Neural cell (in vitro differentiated cells): Measurements from ENCODE around the gene KLK11. TPM values are rescaled to one million over a fixed set of nuclear protein-coding genes. Genes with fewer than 3 reads are reported as not detected.

ENCODE experiments used
- H2AFZ ChIP-seq: fragments of 200-600, 300-800 bp; sonication (generic), shearing (Covaris generic); 2 replicates; pipeline ENCODE4 v1.6.0; 2014; ENCODE audit warnings: low read depth, mild to moderate bottlenecking, antibody characterized with exemption, low read length, moderate library complexity
- H3F3A ChIP-seq: fragments of 200-600 bp; shearing (Covaris generic); 2 replicates; pipeline ENCODE4 v1.6.1; 2016; ENCODE audit warnings: mild to moderate bottlenecking, moderate library complexity, mixed read lengths, antibody characterized with exemption, low read length; ENCODE audit not compliant: insufficient read depth, poor library complexity, severe bottlenecking
- H3K27ac ChIP-seq: fragments of 200-600, 300-800 bp; sonication (generic), shearing (Covaris generic); 2 replicates; pipeline ENCODE4 v1.5.1; 2014; ENCODE audit warnings: mild to moderate bottlenecking, low read length, moderate library complexity
- H3K27me3 ChIP-seq: fragments of 300-800, 200-600 bp; sonication (generic), shearing (Covaris generic); 2 replicates; pipeline ENCODE4 v1.6.0; 2014; ENCODE audit warnings: mild to moderate bottlenecking, low read depth, low read length, moderate library complexity; ENCODE audit not compliant: insufficient read depth
- H3K36me3 ChIP-seq: fragments of 300-800, 200-600 bp; sonication (generic), shearing (Covaris generic); 2 replicates; pipeline ENCODE4 v1.5.1; 2014; ENCODE audit warnings: mild to moderate bottlenecking, antibody characterized with exemption, low read length, moderate library complexity; ENCODE audit not compliant: insufficient read depth
- H3K4me2 ChIP-seq: fragments of 300-800, 200-600 bp; sonication (generic), shearing (Covaris generic); 2 replicates; pipeline ENCODE4 v1.6.0; 2014; ENCODE audit warnings: mild to moderate bottlenecking, low read length
- H3K4me3 ChIP-seq: fragments of 300-800, 200-600 bp; sonication (generic), shearing (Covaris generic); 2 replicates; pipeline ENCODE4 v1.5.1; 2014; ENCODE audit warnings: mild to moderate bottlenecking, low read length, moderate library complexity
- H3K79me2 ChIP-seq: fragments of 200-600 bp; shearing (Covaris generic); replicated peaks from 2 replicates; pipeline ENCODE4 v1.6.0; 2014; ENCODE audit warnings: mild to moderate bottlenecking, low read length, moderate library complexity; ENCODE audit not compliant: insufficient read depth
- H3K9ac ChIP-seq: fragments of 300-800, 200-600 bp; sonication (generic), shearing (Covaris generic); 2 replicates; pipeline ENCODE4 v1.6.1; 2016; ENCODE audit warnings: mild to moderate bottlenecking, low read length, mixed read lengths
- H3K9me2 ChIP-seq: fragments of 200-600 bp; shearing (Covaris generic); 2 replicates; pipeline ENCODE4 v1.6.1; 2016; ENCODE audit warnings: mild to moderate bottlenecking, low read length, mixed read lengths; ENCODE audit not compliant: insufficient read depth
- H3K9me3 ChIP-seq: fragments of 200-600, 300-800 bp; sonication (generic), shearing (Covaris generic); 2 replicates; pipeline ENCODE4 v1.6.1; 2016; ENCODE audit warnings: mild to moderate bottlenecking, mixed run types, low read length, moderate library complexity, mixed read lengths
- H4K20me1 ChIP-seq: fragments of 200-600 bp; shearing (Covaris generic); 2 replicates; pipeline ENCODE4 v1.6.1; 2016; ENCODE audit warnings: mild to moderate bottlenecking, mixed run types; ENCODE audit not compliant: insufficient read depth
- EP300 ChIP-seq: fragments of 450-650 bp; conservative IDR thresholded peaks from 2 replicates; pipeline ENCODE4 v1.6.1; 2014; ENCODE audit warnings: antibody characterized with exemption, mild to moderate bottlenecking, moderate library complexity; ENCODE audit not compliant: poor library complexity, severe bottlenecking
- EZH2 ChIP-seq: fragments of 200-600, 300-800 bp; shearing (Covaris generic), sonication (generic); IDR thresholded peaks from 2 replicates; pipeline ENCODE4 v1.6.1; 2014; ENCODE audit warnings: antibody characterized with exemption, low read length, borderline replicate concordance, mild to moderate bottlenecking; ENCODE audit not compliant: insufficient read depth, poor library complexity, severe bottlenecking
- MXI1 ChIP-seq: fragments of 450-650 bp; conservative IDR thresholded peaks from 2 replicates; pipeline ENCODE4 v1.6.1; 2014; ENCODE audit warnings: antibody characterized with exemption, mild to moderate bottlenecking; ENCODE audit not compliant: poor library complexity, severe bottlenecking
- POLR2AphosphoS5 ChIP-seq: IDR thresholded peaks from 2 replicates; pipeline ENCODE4 v1.6.1; 2012
- RAD21 ChIP-seq: fragments of 450-650 bp; conservative IDR thresholded peaks from 2 replicates; pipeline ENCODE4 v1.6.1; 2014; ENCODE audit warnings: antibody characterized with exemption, mild to moderate bottlenecking, moderate library complexity
- SMC3 ChIP-seq: fragments of 450-650 bp; conservative IDR thresholded peaks from 2 replicates; pipeline ENCODE4 v1.6.1; 2014; ENCODE audit warnings: antibody characterized with exemption, mild to moderate bottlenecking, moderate library complexity; ENCODE audit not compliant: poor library complexity
- TAF1 ChIP-seq: IDR thresholded peaks from 2 replicates; pipeline ENCODE4 v1.6.1; 2012; ENCODE audit warnings: low read depth
- polyA plus RNA-seq: library from polyadenylated mRNA; depleted of rRNA; stranded (reverse); fragments of >200 nt; gene quantifications from 2 replicates; pipeline ENCODE4 v1.2.3, GENCODE V29; 2014
- TF ChIP-seq, protein P1 (sequence below): fragments of 450-650 bp; IDR thresholded peaks from 2 replicates; pipeline ENCODE4 v1.5.1; 2014; ENCODE audit warnings: antibody characterized with exemption, mild to moderate bottlenecking, moderate library complexity; ENCODE audit not compliant: poor library complexity, severe bottlenecking
- TF ChIP-seq, protein P2 (sequence below): IDR thresholded peaks from 2 replicates; pipeline ENCODE4 v1.6.1; 2012; ENCODE audit warnings: borderline replicate concordance

Gene KLK11
- polyA plus RNA-seq, 1 donor from 2014 or later = not detected

DNA sequence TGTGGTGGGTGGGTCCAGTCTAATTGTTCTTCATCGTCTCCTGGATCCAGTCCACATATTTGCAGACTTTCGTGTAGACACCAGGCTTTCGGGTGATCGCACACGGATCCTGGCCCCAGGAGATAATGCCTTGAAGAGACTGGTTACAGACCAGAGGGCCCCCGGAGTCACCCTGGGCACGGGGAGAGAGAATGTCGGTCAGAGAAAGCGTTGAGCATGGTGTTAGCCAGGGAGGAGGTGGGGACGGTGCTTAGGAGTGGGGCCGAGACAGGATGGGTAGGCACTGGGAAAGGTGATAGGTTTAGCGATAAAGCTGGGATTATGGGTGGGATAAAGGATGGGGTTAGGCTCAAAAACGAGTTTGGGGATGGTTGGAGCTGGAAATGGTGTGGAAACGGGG, 3.9 kb downstream of the KLK11 start:
- no peaks in the 10 kb centered on the region for H4K20me1 ChIP-seq
- no peaks in the 10 kb centered on the region for H3K79me2 ChIP-seq
- no peak overlapping the region for H2AFZ ChIP-seq
- H3K27ac ChIP-seq = no peak overlapping the region
- H3K9me3 ChIP-seq = no peaks in the 10 kb centered on the region
- H3K4me3 ChIP-seq = no peak overlapping the region
- TF ChIP-seq SMC3 (no peak), RAD21 (no peak), EP300 (no peak), MXI1 (no peak), TAF1 (no peak), POLR2AphosphoS5 (no peak), EZH2 (no peak)
- TF ChIP-seq, protein P1, sequence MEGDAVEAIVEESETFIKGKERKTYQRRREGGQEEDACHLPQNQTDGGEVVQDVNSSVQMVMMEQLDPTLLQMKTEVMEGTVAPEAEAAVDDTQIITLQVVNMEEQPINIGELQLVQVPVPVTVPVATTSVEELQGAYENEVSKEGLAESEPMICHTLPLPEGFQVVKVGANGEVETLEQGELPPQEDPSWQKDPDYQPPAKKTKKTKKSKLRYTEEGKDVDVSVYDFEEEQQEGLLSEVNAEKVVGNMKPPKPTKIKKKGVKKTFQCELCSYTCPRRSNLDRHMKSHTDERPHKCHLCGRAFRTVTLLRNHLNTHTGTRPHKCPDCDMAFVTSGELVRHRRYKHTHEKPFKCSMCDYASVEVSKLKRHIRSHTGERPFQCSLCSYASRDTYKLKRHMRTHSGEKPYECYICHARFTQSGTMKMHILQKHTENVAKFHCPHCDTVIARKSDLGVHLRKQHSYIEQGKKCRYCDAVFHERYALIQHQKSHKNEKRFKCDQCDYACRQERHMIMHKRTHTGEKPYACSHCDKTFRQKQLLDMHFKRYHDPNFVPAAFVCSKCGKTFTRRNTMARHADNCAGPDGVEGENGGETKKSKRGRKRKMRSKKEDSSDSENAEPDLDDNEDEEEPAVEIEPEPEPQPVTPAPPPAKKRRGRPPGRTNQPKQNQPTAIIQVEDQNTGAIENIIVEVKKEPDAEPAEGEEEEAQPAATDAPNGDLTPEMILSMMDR = no peak
- TF ChIP-seq, protein P2, sequence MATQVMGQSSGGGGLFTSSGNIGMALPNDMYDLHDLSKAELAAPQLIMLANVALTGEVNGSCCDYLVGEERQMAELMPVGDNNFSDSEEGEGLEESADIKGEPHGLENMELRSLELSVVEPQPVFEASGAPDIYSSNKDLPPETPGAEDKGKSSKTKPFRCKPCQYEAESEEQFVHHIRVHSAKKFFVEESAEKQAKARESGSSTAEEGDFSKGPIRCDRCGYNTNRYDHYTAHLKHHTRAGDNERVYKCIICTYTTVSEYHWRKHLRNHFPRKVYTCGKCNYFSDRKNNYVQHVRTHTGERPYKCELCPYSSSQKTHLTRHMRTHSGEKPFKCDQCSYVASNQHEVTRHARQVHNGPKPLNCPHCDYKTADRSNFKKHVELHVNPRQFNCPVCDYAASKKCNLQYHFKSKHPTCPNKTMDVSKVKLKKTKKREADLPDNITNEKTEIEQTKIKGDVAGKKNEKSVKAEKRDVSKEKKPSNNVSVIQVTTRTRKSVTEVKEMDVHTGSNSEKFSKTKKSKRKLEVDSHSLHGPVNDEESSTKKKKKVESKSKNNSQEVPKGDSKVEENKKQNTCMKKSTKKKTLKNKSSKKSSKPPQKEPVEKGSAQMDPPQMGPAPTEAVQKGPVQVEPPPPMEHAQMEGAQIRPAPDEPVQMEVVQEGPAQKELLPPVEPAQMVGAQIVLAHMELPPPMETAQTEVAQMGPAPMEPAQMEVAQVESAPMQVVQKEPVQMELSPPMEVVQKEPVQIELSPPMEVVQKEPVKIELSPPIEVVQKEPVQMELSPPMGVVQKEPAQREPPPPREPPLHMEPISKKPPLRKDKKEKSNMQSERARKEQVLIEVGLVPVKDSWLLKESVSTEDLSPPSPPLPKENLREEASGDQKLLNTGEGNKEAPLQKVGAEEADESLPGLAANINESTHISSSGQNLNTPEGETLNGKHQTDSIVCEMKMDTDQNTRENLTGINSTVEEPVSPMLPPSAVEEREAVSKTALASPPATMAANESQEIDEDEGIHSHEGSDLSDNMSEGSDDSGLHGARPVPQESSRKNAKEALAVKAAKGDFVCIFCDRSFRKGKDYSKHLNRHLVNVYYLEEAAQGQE = no peak
- no peak overlapping the region for H3K4me2 ChIP-seq
- peaks cover 30% of the 10 kb centered on the region for H3K27me3 ChIP-seq
- no peaks in the 10 kb centered on the region for H3K9me2 ChIP-seq
- H3K36me3 ChIP-seq = no peaks in the 10 kb centered on the region
- no peak overlapping the region for H3K9ac ChIP-seq
- H3F3A ChIP-seq = no peaks in the 10 kb centered on the region

DNA sequence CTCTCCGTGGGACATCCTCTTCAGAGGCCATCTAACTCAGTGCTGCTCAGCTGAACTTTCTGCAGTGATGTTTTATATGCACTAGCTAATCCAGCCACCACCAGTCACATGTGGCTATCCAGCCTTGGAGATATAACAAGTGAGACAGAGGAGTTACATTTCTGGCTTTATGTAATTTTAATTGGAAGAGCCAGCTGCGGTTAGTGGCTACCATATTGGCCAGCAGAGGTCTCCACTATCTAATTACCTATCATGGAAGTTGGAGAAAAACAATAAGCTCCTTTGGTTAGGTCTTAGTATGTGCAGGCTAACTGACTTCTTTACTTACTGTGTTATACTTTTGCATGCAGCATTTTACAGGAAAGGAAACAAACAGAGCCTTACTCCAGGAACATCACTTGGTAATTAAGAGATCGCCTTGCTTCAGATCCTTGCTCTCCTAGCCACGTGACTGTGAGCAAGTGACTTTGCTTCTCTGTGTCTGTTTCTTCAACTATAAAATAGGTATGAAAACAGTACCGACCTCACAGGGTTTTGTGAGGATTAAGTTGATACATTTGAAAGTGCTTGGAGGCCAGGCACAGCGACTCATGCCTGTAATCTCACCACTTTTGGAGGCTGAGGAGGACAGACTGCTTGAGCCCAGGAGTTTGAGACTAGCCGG, 5.3 kb downstream of the KLK11 start:
- no peaks in the 10 kb centered on the region for H4K20me1 ChIP-seq
- H3F3A ChIP-seq = no peaks in the 10 kb centered on the region
- no peak overlapping the region for H3K4me2 ChIP-seq
- H2AFZ ChIP-seq = no peak overlapping the region
- peaks cover 44% of the 10 kb centered on the region for H3K27me3 ChIP-seq
- TF ChIP-seq TAF1 (no peak), EZH2 (no peak), RAD21 (peak; percentile 46), EP300 (no peak), SMC3 (peak; percentile 70), POLR2AphosphoS5 (no peak), MXI1 (no peak)
- TF ChIP-seq, protein P2 = no peak
- TF ChIP-seq, protein P1 = peak; percentile 66
- H3K4me3 ChIP-seq = no peak overlapping the region
- no peaks in the 10 kb centered on the region for H3K9me3 ChIP-seq
- no peaks in the 10 kb centered on the region for H3K9me2 ChIP-seq
- H3K9ac ChIP-seq = no peak overlapping the region
- no peak overlapping the region for H3K27ac ChIP-seq
- H3K36me3 ChIP-seq = no peaks in the 10 kb centered on the region
- no peaks in the 10 kb centered on the region for H3K79me2 ChIP-seq
